RWPE2 (cell line): ENCODE data around the gene MXD1.
A peak's percentile ranks its signal among the peaks of the same experiment; 100 is the strongest.

ENCODE experiments used
- ATAC-seq: fragments of 200-7000 bp; cut with Tn5 transposase; 3 replicates; pipeline ENCODE4 v1.9.1; 2021; ENCODE audit warnings: low read depth
- DNase-seq: peaks from one replicate; pipeline ENCODE4 v3.0.0-alpha.2; 2020; ENCODE audit warnings: low spot score
- H3K27ac ChIP-seq: fragments of 450-650 bp; 2 replicates; pipeline ENCODE4 v1.5.1; 2017; ENCODE audit warnings: mild to moderate bottlenecking; ENCODE audit not compliant: poor library complexity, severe bottlenecking
- H3K27me3 ChIP-seq: fragments of 250-450 bp; sonication (Bioruptor Pico); 2 replicates; pipeline ENCODE4 v1.5.1; 2021; ENCODE audit warnings: mild to moderate bottlenecking, moderate library complexity; ENCODE audit not compliant: insufficient read depth, poor library complexity, severe bottlenecking
- H3K36me3 ChIP-seq: fragments of 250-450 bp; sonication (Bioruptor Pico); 2 replicates; pipeline ENCODE4 v1.5.1; 2020; ENCODE audit warnings: low read depth, mild to moderate bottlenecking, moderate library complexity
- H3K4me1 ChIP-seq: fragments of 250-450 bp; sonication (Bioruptor Pico); 2 replicates; pipeline ENCODE4 v1.5.1; 2021; ENCODE audit warnings: mild to moderate bottlenecking, moderate library complexity; ENCODE audit not compliant: insufficient read depth, poor library complexity, severe bottlenecking
- H3K4me3 ChIP-seq: fragments of 250-450 bp; sonication (Bioruptor Pico); 2 replicates; pipeline ENCODE4 v1.5.1; 2021; ENCODE audit warnings: mild to moderate bottlenecking, moderate library complexity; ENCODE audit not compliant: severe bottlenecking
- H3K9me3 ChIP-seq: fragments of 250-450 bp; sonication (Bioruptor Pico); 2 replicates; pipeline ENCODE4 v1.5.1; 2021; ENCODE audit warnings: mild to moderate bottlenecking, moderate library complexity; ENCODE audit not compliant: severe bottlenecking
- CTCF ChIP-seq: fragments of 450-650 bp; IDR thresholded peaks from one replicate; pipeline ENCODE4 v1.5.1; 2017; ENCODE audit warnings: mild to moderate bottlenecking, moderate library complexity; ENCODE audit not compliant: poor library complexity, severe bottlenecking

The MXD1 gene

GRCh38 chr2:69944756-69945155 is 29.8 kb downstream of the MXD1 start:
- no peak for TF ChIP-seq CTCF
- Histone ChIP-seq H3K27me3 (no peaks in the 10 kb centered on the region), H3K27ac (peak overlapping the region; percentile 96), H3K9me3 (no peaks in the 10 kb centered on the region), H3K36me3 (peaks cover 28% of the 10 kb centered on the region), H3K4me3 (no peak overlapping the region), H3K4me1 (peaks cover 33% of the 10 kb centered on the region)
- DNase-seq (no peak), ATAC-seq (no peak)

DNA sequence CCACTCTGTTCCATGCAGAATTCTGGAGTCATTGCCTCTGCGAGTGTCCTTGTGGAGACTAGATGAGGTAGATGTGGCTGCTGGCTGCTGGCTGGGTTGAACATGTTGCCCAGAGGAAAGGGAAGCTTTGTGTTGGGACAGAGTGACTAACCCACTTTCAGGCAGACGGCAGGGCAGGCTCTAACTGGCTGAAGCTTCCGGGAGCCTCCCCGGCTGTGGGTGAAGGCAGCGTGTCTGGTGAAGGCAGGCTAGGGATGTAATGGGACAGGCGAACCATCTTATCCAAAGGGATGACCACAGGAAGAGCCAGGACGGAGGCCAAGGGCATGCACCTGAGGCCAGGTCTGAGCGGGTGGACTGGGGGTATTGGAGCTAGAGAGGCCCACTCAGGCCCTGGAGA is 30.5 kb downstream of the MXD1 start:
- Histone ChIP-seq H3K36me3 (peaks cover 21% of the 10 kb centered on the region), H3K4me1 (peaks cover 33% of the 10 kb centered on the region), H3K4me3 (no peak overlapping the region), H3K27me3 (no peaks in the 10 kb centered on the region), H3K9me3 (no peaks in the 10 kb centered on the region), H3K27ac (peak overlapping the region; percentile 96)
- TF ChIP-seq CTCF = no peak
- DNase-seq (no peak), ATAC-seq (peak; percentile 87)

DNA sequence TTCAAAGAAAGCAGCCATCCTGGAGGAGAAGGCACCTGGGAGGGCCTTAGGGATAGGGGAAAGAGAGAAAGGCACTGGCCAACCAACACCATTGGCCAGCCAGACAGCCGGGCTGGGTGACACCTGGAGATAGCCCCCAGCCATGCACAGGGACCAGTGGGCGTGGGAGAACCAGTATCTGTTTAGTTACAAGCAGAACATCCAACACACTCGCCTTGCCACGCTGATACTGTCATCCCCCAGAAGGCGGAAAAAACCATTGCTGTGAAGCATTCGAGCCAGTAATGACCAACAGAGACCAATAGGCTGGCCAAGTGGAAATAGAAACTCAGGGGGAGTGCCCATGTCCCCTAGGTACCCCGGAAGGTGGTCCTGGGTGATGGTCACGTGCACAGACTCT is 31.0 kb downstream of the MXD1 start:
- H3K4me3 ChIP-seq = no peak overlapping the region
- peaks cover 16% of the 10 kb centered on the region for H3K36me3 ChIP-seq
- no peak for TF ChIP-seq CTCF
- no peaks in the 10 kb centered on the region for H3K9me3 ChIP-seq
- no peaks in the 10 kb centered on the region for H3K27me3 ChIP-seq
- DNase-seq (no peak), ATAC-seq (no peak)
- peaks cover 33% of the 10 kb centered on the region for H3K4me1 ChIP-seq
- peak overlapping the region; percentile 96 for H3K27ac ChIP-seq

DNA sequence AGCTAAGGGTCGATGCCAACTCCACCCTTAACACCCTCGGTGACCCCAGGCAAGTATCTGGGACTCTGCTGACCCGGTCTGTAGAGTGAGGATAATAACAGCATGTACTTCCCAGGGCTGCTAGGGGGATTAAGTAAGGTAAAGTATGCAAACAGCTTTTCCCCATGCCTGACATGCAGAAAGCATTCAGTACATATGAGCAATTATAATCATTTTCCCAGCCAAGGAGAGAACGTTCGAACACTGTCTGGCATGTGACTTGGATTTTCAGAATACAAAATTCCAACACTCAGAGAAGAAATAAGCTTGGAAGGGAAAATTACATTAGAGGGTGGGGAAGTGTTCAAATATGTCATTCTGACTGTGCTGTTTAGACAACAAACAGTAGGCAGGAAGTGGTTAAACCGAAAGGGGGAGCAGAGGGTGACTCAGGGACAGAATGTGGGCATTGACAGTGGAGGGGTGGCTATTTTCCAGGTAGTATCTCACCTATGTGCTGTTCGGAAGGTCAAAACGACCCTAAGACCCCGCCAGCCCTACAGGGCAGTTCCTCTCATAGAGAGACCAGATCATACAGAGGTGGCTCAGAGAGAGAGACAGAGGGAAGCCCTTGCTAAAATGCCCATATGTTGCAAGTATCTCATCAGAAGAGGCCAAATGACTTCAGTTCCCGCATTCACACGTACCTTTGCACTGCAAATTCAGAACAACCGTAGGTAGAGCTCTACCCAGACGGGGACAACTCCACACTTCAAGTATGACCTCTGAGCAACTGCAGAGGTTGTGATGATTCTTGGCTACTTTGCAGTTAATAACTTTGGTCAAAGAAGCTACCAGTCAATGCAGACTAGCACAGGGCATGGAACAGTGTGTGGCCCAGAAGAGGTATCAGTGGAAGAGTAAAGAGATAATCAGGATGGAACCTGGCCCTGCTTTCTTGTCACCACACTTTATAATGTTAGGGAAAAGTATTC is 31.7 kb downstream of the MXD1 start:
- DNase-seq (no peak), ATAC-seq (peak; percentile 82)
- TF ChIP-seq CTCF = no peak
- peak overlapping the region; percentile 96 for H3K27ac ChIP-seq
- peaks cover 11% of the 10 kb centered on the region for H3K36me3 ChIP-seq
- no peak overlapping the region for H3K4me3 ChIP-seq
- H3K4me1 ChIP-seq = peaks cover 33% of the 10 kb centered on the region
- H3K9me3 ChIP-seq = no peaks in the 10 kb centered on the region
- H3K27me3 ChIP-seq = no peaks in the 10 kb centered on the region
